Measurements from ENCODE around the gene BCL2.

Gene BCL2

DNA sequence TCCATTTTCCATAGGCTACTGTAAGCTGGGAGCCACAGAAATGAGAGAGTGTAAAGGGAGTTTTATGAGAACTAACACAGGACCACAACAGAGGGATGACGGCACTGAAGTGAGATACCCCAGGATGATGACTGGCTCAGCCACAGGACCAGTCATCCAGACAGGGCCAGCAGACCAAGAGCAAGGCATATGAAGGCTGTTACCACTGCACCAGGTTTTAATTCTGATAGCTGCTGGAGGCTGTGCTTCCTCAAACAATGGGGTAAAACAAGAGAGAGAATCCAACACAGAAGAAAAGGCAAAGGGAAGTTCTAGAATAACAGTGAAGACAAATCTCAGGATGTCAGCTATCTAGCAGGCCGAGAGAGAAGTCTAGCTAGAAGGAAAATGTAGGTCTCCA is 94.9 kb downstream of the BCL2 start:
- no peak overlapping the region for H3K4me3 ChIP-seq (ENCODE audit: low read length)
- H3K36me3 ChIP-seq (replicated peaks; ENCODE audit: low read depth, low read length): peaks cover 52% of the 10 kb centered on the region
- H2AFZ ChIP-seq (ENCODE audit: low read depth, low read length): no peak overlapping the region
- peaks cover 94% of the 10 kb centered on the region for H4K20me1 ChIP-seq (ENCODE audit: insufficient read depth, low read length)
- no peak overlapping the region for H3K4me2 ChIP-seq (ENCODE audit: low read length)
- peaks cover 24% of the 10 kb centered on the region for H3K4me1 ChIP-seq (ENCODE audit: low read length)
- peaks cover 93% of the 10 kb centered on the region for H3K79me2 ChIP-seq (ENCODE audit: low read length)
- no peak overlapping the region for H3K9ac ChIP-seq (ENCODE audit: low read length)
- H3K27ac ChIP-seq (ENCODE audit: low read length): no peak overlapping the region
- no peak for TF ChIP-seq EZH2phosphoT487 (IDR thresholded peaks at IDR 0.05; ENCODE audit: low read depth)
- TF ChIP-seq, protein P1, sequence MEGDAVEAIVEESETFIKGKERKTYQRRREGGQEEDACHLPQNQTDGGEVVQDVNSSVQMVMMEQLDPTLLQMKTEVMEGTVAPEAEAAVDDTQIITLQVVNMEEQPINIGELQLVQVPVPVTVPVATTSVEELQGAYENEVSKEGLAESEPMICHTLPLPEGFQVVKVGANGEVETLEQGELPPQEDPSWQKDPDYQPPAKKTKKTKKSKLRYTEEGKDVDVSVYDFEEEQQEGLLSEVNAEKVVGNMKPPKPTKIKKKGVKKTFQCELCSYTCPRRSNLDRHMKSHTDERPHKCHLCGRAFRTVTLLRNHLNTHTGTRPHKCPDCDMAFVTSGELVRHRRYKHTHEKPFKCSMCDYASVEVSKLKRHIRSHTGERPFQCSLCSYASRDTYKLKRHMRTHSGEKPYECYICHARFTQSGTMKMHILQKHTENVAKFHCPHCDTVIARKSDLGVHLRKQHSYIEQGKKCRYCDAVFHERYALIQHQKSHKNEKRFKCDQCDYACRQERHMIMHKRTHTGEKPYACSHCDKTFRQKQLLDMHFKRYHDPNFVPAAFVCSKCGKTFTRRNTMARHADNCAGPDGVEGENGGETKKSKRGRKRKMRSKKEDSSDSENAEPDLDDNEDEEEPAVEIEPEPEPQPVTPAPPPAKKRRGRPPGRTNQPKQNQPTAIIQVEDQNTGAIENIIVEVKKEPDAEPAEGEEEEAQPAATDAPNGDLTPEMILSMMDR (IDR thresholded peaks at IDR 0.05; ENCODE audit: low read depth, low read length): no peak
- no peaks in the 10 kb centered on the region for H3K27me3 ChIP-seq (ENCODE audit: low read depth, low read length)
- H3K9me3 ChIP-seq (ENCODE audit: insufficient read depth, low read length): no peaks in the 10 kb centered on the region

DNA sequence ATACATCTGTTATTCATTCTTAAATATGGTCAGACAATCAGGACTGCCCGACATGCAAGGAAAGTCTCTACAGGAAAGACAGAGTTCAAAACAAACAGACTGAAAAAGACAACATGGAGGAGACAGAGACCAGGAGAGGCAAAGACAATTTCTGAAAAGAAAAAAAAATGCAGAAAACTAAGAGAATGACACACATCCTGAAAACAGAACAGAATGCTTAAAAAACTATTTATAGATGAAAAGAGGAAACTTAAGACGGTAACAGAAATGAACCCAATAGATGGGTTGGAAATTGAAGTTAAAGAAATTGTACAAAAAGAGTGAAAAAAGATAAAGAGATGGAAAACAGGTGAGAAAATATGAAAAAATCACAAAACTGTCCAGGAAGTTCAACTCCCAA is 95.7 kb downstream of the BCL2 start:
- H3K27ac ChIP-seq (ENCODE audit: low read length): no peak overlapping the region
- TF ChIP-seq, protein P1 (IDR thresholded peaks at IDR 0.05; ENCODE audit: low read depth, low read length): no peak
- TF ChIP-seq EZH2phosphoT487 (IDR thresholded peaks at IDR 0.05; ENCODE audit: low read depth): no peak
- peaks cover 24% of the 10 kb centered on the region for H3K4me1 ChIP-seq (ENCODE audit: low read length)
- peaks cover 52% of the 10 kb centered on the region for H3K36me3 ChIP-seq (replicated peaks; ENCODE audit: low read depth, low read length)
- no peak overlapping the region for H2AFZ ChIP-seq (ENCODE audit: low read depth, low read length)
- H4K20me1 ChIP-seq (ENCODE audit: insufficient read depth, low read length): peaks cover 96% of the 10 kb centered on the region
- no peaks in the 10 kb centered on the region for H3K9me3 ChIP-seq (ENCODE audit: insufficient read depth, low read length)
- H3K4me2 ChIP-seq (ENCODE audit: low read length): no peak overlapping the region
- no peak overlapping the region for H3K9ac ChIP-seq (ENCODE audit: low read length)
- no peaks in the 10 kb centered on the region for H3K27me3 ChIP-seq (ENCODE audit: low read depth, low read length)
- H3K4me3 ChIP-seq (ENCODE audit: low read length): no peak overlapping the region
- H3K79me2 ChIP-seq (ENCODE audit: low read length): peaks cover 95% of the 10 kb centered on the region

DNA sequence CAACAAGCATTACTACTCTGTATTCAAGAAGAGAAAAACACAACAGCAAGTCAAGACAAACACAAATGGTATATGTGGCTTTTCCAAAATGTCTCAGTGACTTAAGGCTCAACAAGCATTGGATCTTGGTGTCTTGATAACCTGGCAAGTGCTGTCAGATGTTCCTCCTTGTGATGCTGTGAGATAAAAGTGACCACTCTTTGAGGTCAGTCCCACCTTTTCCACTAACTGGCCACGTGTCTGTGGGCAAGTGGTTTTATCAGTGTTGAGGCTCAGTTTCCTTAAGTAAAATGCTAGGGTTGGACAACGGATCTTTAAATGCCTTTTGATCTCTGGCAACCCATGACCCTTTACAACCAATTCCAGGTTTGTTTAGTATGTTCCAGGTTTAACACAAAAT is 98.7 kb downstream of the BCL2 start:
- H2AFZ ChIP-seq (ENCODE audit: low read depth, low read length): no peak overlapping the region
- H3K4me3 ChIP-seq (ENCODE audit: low read length): no peak overlapping the region
- no peak overlapping the region for H3K9ac ChIP-seq (ENCODE audit: low read length)
- no peaks in the 10 kb centered on the region for H3K27me3 ChIP-seq (ENCODE audit: low read depth, low read length)
- peaks cover 55% of the 10 kb centered on the region for H3K36me3 ChIP-seq (replicated peaks; ENCODE audit: low read depth, low read length)
- no peak for TF ChIP-seq EZH2phosphoT487 (IDR thresholded peaks at IDR 0.05; ENCODE audit: low read depth)
- TF ChIP-seq, protein P1 (IDR thresholded peaks at IDR 0.05; ENCODE audit: low read depth, low read length): no peak
- no peaks in the 10 kb centered on the region for H3K9me3 ChIP-seq (ENCODE audit: insufficient read depth, low read length)
- H4K20me1 ChIP-seq (ENCODE audit: insufficient read depth, low read length): peaks cover 98% of the 10 kb centered on the region
- H3K4me2 ChIP-seq (ENCODE audit: low read length): no peak overlapping the region
- peaks cover 97% of the 10 kb centered on the region for H3K79me2 ChIP-seq (ENCODE audit: low read length)
- H3K27ac ChIP-seq (ENCODE audit: low read length): no peak overlapping the region
- peaks cover 37% of the 10 kb centered on the region for H3K4me1 ChIP-seq (ENCODE audit: low read length)

DNA sequence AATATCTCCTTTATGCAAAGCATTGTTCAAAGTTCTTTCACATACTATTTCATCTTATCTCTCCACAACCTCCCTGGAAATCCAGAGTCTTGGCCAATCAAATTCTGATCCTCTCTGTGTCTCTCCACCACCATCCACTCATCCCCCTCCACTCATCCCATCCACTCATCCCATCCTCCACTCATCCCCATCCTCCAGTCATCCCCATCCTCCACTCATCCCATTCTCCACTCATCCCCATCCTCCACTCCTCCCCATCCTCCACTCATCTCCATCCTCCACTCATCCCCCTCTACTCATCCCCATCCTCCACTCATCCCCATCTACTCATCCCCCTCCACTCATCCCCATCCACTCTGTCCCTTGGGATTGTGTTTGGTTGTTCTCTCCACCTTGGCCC is 101.1 kb downstream of the BCL2 start:
- Histone ChIP-seq H3K4me3 (ENCODE audit: low read length) (no peak overlapping the region), H3K4me2 (ENCODE audit: low read length) (no peak overlapping the region), H3K36me3 (replicated peaks; ENCODE audit: low read depth, low read length) (peaks cover 51% of the 10 kb centered on the region)

More for the DNA sequence above, 101.1 kb downstream of the BCL2 start:
- Histone ChIP-seq H3K4me1 (ENCODE audit: low read length) (peaks cover 42% of the 10 kb centered on the region), H3K9ac (ENCODE audit: low read length) (no peak overlapping the region), H3K79me2 (ENCODE audit: low read length) (peaks cover 98% of the 10 kb centered on the region), H3K9me3 (ENCODE audit: insufficient read depth, low read length) (no peaks in the 10 kb centered on the region), H4K20me1 (ENCODE audit: insufficient read depth, low read length) (peaks cover 96% of the 10 kb centered on the region), H3K27ac (ENCODE audit: low read length) (no peak overlapping the region), H2AFZ (ENCODE audit: low read depth, low read length) (no peak overlapping the region), H3K27me3 (ENCODE audit: low read depth, low read length) (no peaks in the 10 kb centered on the region)
- TF ChIP-seq EZH2phosphoT487 (IDR thresholded peaks at IDR 0.05; ENCODE audit: low read depth): no peak
- TF ChIP-seq, protein P1 (IDR thresholded peaks at IDR 0.05; ENCODE audit: low read depth, low read length): no peak
